ENCODE results near the gene SPPL2A. TPM values are rescaled to one million over a fixed set of nuclear protein-coding genes. Genes with fewer than 3 reads are reported as not detected.

SPPL2A gene
- 37.2 to 59.4 TPM (median 44.5 TPM) in 3 replicates for polyA plus RNA-seq
- 64.5 TPM for polyA plus RNA-seq (2011; ENCODE audit: low read depth)
- polyA plus RNA-seq (2011; cell fraction: cytosol; rRNA removed), result 18.9 and 42.2 TPM in 2 replicates
- polyA plus RNA-seq (2011; cell fraction: nucleus; rRNA removed), result 66.8 and 92.2 TPM in 2 replicates
- 38.3 and 48.1 TPM in 2 replicates for polyA plus RNA-seq (2012; ENCODE audit: low replicate concordance)
- polyA minus RNA-seq, result 31.7 to 70.7 TPM (median 34.2 TPM) in 3 replicates
- 23.8 TPM for polyA minus RNA-seq (2011; cell fraction: cytosol; rRNA and poly(A)+ RNA removed)
- polyA minus RNA-seq (2011; cell fraction: nucleus; rRNA and poly(A)+ RNA removed), result 35.6 and 78.3 TPM in 2 replicates

GRCh38 chr15:50765195-50765967, at the start of gene SPPL2A:
TSS of gene SPPL2A (minus strand) at chr15:50765706. CDS start at chr15:50765533, 173 bp downstream.
- dilution Hi-C loops (cut with MboI; ENCODE audit: extremely low pct_ligation_motif_present, low sequenced_read_pairs), result loop anchor here (25.0 kb wide), 1 partner anchor 97 kb away; no protein-coding TSS in a partner anchor
- Histone ChIP-seq H3K4me1 (ENCODE audit: control insufficient read depth, extremely low read depth, insufficient read depth, low read length) (peaks cover 4% of the 10 kb centered on the region), H3K27ac (ENCODE audit: control insufficient read depth, insufficient read depth, low read length) (peak within 1 kb of the TSS; percentile 75), H3K4me3 (ENCODE audit: control insufficient read depth in 2 of 3, extremely low read depth in 1 of 3, insufficient read depth in 2 of 3, low read depth in 1 of 3, low read length in 3 of 3) (peak within 1 kb of the TSS; percentile 58 to 98 (median 79)), H3K36me3 (ENCODE audit: control insufficient read depth in 2 of 2, extremely low read depth in 1 of 2, insufficient read depth in 2 of 2, low read length in 2 of 2) (peaks cover 0 to 1% of the 10 kb centered on the region in 2 experiments), H3K9me1 (ENCODE audit: control insufficient read depth, extremely low read depth, insufficient read depth, low read length) (no peaks in the 10 kb centered on the region), H4K20me1 (ENCODE audit: control insufficient read depth, extremely low read depth, insufficient read depth, low read length) (no peaks in the 10 kb centered on the region), H3K27me3 (ENCODE audit: control insufficient read depth, extremely low read depth, insufficient read depth, low read length) (no peaks in the 10 kb centered on the region), H2AFZ (ENCODE audit: control insufficient read depth, low read length) (peak within 1 kb of the TSS; percentile 81), H3K4me2 (ENCODE audit: control insufficient read depth, extremely low read depth, insufficient read depth, low read depth, low read length) (peak within 1 kb of the TSS; percentile 79), H3K9me3 (ENCODE audit: control insufficient read depth, low read depth, low read length) (no peaks in the 10 kb centered on the region), H3K9ac (ENCODE audit: control insufficient read depth, extremely low read depth, insufficient read depth, low read length) (peak within 1 kb of the TSS; percentile 85), H3K79me2 (ENCODE audit: control insufficient read depth, insufficient read depth, low read length) (peaks cover 32% of the 10 kb centered on the region)
- FAIRE-seq (no peak), DNase-seq (ENCODE audit: low read depth, low spot score) (peak; percentile 40)
- TF ChIP-seq CTCF (optimal IDR thresholded peaks at IDR 0.05 in 1 of 3, IDR thresholded peaks at IDR 0.05 in 1 of 3, conservative IDR thresholded peaks at IDR 0.05 in 1 of 3; ENCODE audit: extremely low read depth in 1 of 3, insufficient read depth in 2 of 3, low read length in 3 of 3), result no peak
- TF ChIP-seq EZH2 (IDR thresholded peaks at IDR 0.05; ENCODE audit: low read length), result no peak

- H3K4me1 ChIP-seq (ENCODE audit: control insufficient read depth, extremely low read depth, insufficient read depth, low read length), result peaks cover 7% of the 10 kb centered on the region
- no peaks in the 10 kb centered on the region for H3K9me1 ChIP-seq (ENCODE audit: control insufficient read depth, extremely low read depth, insufficient read depth, low read length)
- no peaks in the 10 kb centered on the region for H3K79me2 ChIP-seq (ENCODE audit: control insufficient read depth, insufficient read depth, low read length)
- no peak for FAIRE-seq
- H3K27me3 ChIP-seq (ENCODE audit: control insufficient read depth, extremely low read depth, insufficient read depth, low read length), result no peaks in the 10 kb centered on the region
- dilution Hi-C loops (cut with MboI; ENCODE audit: extremely low pct_ligation_motif_present, low sequenced_read_pairs), result no loop called here
- H3K27ac ChIP-seq (ENCODE audit: control insufficient read depth, insufficient read depth, low read length), result no peak overlapping the region
- no peak overlapping the region for H3K9ac ChIP-seq (ENCODE audit: control insufficient read depth, extremely low read depth, insufficient read depth, low read length)
- no peak overlapping the region for H3K4me3 ChIP-seq (ENCODE audit: control insufficient read depth in 2 of 3, extremely low read depth in 1 of 3, insufficient read depth in 2 of 3, low read depth in 1 of 3, low read length in 3 of 3)
- H3K9me3 ChIP-seq (ENCODE audit: control insufficient read depth, low read depth, low read length), result no peaks in the 10 kb centered on the region
- no peak for DNase-seq (ENCODE audit: low read depth, low spot score)
- TF ChIP-seq CTCF (optimal IDR thresholded peaks at IDR 0.05 in 1 of 3, IDR thresholded peaks at IDR 0.05 in 1 of 3, conservative IDR thresholded peaks at IDR 0.05 in 1 of 3; ENCODE audit: extremely low read depth in 1 of 3, insufficient read depth in 2 of 3, low read length in 3 of 3) (no peak), EZH2 (IDR thresholded peaks at IDR 0.05; ENCODE audit: low read length) (no peak)
- no peaks in the 10 kb centered on the region for H4K20me1 ChIP-seq (ENCODE audit: control insufficient read depth, extremely low read depth, insufficient read depth, low read length)
- no peak overlapping the region for H2AFZ ChIP-seq (ENCODE audit: control insufficient read depth, low read length)
- H3K36me3 ChIP-seq (ENCODE audit: control insufficient read depth in 2 of 2, extremely low read depth in 1 of 2, insufficient read depth in 2 of 2, low read length in 2 of 2), result no peaks in the 10 kb centered on the region
- H3K4me2 ChIP-seq (ENCODE audit: control insufficient read depth, extremely low read depth, insufficient read depth, low read depth, low read length), result no peak overlapping the region
Observed at GRCh38 chr15:50814634-50815033, 49.1 kb upstream of the SPPL2A start.

All from keratinocyte (primary cell).